CD4-positive, alpha-beta T cell treated with Interleukin-4 for 4 hours (primary cell): Measurements from ENCODE around the gene ADGRG2.

ENCODE experiments used
- DNase-seq: peaks from one replicate; pipeline ENCODE4 v3.0.0-alpha.2; 2020

ADGRG2 gene, protein sequence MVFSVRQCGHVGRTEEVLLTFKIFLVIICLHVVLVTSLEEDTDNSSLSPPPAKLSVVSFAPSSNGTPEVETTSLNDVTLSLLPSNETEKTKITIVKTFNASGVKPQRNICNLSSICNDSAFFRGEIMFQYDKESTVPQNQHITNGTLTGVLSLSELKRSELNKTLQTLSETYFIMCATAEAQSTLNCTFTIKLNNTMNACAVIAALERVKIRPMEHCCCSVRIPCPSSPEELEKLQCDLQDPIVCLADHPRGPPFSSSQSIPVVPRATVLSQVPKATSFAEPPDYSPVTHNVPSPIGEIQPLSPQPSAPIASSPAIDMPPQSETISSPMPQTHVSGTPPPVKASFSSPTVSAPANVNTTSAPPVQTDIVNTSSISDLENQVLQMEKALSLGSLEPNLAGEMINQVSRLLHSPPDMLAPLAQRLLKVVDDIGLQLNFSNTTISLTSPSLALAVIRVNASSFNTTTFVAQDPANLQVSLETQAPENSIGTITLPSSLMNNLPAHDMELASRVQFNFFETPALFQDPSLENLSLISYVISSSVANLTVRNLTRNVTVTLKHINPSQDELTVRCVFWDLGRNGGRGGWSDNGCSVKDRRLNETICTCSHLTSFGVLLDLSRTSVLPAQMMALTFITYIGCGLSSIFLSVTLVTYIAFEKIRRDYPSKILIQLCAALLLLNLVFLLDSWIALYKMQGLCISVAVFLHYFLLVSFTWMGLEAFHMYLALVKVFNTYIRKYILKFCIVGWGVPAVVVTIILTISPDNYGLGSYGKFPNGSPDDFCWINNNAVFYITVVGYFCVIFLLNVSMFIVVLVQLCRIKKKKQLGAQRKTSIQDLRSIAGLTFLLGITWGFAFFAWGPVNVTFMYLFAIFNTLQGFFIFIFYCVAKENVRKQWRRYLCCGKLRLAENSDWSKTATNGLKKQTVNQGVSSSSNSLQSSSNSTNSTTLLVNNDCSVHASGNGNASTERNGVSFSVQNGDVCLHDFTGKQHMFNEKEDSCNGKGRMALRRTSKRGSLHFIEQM

DNA sequence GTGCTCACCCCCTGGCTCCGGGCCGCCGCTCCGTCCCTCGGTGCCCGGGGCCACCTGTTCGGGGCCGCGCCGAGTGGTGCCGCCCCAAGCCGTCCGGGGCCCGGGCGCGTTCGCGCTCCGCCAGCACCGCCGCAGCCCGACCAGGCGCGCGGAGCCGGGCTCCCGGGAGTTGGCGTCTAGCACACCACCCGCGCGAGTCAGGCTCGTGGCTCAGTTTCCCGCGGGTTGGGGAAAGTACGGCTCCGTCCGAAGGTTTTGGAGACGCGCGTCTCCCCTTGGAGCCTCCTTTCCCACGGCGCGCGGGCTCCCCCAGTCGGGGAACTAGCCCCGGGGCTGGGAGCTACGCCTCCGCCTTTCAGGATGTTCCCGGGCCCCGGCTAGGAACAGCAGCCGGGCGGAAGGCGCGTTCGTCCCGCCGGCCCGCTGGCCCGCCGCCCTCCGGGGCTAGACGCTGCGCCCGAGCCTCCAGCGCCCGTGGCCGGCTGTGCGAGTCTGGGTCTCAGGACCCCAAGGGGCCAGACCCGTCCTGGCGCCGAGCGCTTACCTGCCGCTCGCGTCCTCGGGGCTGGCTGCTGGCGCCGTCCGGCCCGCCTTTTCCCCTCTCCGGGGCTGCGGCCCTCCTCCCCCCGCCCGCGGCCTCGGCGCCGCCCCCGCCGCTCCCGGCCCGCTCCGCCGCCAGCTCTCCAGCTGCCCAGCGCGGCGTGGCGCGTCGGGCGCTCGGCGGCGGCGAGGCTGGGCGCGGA is at the start of gene ADGRG2:
Gene ADGRG2 (minus strand): TSS at position 571 of the 743 bp plus-strand sequence. CDS start 53,634 bp downstream, outside the sequence.
- no peak for DNase-seq

DNA sequence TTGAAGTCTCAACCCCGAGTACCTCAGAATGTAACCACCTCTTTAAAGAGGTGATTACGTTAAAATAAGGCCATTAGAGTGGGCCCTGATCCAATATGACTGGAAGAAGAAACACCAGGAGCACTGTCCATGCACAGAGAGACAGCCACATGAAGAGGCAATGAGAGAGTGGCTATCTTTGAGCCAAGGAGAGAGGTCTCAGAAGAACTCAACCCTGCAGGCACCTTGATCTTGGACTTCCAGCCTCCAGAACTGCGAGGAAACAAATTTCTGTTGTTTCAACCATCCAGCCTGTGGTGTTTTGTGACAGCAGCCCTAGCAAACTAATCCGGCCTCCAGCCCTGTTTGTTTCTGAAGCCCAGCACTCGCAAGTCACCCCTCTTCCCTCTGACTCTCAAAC is 46.3 kb upstream of the ADGRG2 start:
- no peak for DNase-seq

DNA sequence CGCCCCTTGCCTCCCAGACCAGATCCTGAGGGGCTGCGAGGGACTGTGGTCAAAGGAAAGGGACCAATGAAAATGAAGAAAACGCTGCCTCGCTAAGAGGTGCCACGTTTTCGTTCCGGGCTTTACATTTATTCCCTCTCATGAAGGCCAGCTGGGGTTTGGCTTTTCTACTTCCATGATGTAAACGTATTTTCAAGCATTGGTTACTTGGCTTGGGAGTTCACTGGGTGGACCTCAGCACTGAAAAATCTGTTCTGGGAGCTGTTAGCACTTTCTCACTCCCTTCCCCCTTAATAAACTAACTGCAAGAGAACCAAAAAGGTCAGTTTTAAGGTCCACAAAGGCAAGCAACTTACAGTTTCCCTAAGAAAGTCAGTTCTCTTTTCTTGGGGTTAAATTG is 40.6 kb upstream of the ADGRG2 start:
- no peak for DNase-seq

DNA sequence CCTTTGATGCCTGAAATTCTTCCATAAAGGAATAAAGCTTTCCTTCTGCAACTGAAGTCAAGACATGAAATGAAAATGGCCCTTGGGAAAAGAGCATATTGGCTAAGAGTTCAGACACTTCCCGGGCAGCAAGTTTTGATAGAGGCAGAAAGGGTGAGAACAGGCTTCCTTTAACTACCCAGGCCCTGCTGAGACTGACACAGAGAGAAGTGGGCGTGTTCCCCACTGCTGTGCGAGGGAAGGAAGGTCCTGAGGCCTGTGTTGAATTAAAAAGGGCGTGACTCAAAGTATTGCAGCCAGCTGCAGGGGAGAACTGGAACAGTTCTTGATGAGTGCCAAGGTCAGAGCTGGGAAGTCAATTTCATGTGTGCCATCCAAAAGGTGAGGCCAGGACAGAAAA is 33.9 kb upstream of the ADGRG2 start:
- DNase-seq = no peak

DNA sequence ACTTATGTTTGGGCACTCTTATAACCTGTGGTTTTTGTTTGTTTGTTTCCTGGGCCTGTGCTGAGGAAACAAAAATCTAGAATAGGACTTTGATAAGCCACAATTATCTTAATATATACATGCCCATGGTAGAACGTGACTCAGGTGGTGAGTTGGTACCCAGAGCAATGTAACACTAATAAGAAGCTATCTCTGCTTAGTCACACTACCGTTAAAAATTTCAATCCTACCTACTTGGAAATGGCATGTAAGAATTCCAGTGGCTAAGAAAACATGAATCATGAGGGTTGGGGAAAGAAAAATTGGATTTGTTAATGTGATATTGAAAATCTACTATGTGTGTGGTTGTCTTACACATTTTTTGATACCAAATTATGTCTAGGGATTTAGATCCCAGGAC is 30.5 kb upstream of the ADGRG2 start:
- no peak for DNase-seq

DNA sequence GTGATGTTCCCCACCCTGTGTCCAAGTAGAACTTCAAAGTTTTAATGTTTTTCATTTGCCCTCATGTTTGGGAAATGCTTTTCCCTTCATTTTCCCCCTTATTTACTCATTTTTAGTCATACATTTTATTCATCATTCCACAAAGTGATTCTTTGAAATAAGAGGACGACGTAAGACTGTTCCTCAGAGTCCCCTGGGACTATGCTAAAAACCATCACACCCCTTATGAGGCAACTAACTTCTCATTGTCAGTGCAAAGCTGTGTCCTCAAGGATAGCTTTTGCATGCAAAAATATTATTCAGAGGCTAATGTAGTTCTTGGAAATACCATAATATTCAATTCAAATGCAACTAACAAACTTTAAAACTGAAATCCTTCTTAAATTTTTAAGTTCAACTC is 14.8 kb upstream of the ADGRG2 start:
- no peak for DNase-seq

DNA sequence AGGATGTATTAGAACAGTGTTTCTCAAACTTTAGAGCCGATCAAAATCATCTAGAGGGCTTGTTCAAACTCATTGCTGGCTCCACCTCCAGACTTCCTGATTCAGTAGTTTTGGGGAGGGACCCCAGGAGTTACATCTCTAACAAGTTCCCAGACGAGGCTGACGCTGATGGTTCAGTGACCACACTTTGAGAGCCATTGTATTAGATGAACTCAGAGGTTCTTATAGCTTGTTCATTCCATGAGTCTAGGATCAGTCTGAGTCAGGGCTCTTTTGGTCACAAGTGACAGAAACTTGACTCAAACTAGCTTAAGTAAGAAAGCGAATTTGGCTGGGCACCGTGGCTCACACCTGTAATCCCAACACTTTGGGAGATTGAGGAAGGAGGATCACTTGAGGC is 11.5 kb upstream of the ADGRG2 start:
- no peak for DNase-seq

DNA sequence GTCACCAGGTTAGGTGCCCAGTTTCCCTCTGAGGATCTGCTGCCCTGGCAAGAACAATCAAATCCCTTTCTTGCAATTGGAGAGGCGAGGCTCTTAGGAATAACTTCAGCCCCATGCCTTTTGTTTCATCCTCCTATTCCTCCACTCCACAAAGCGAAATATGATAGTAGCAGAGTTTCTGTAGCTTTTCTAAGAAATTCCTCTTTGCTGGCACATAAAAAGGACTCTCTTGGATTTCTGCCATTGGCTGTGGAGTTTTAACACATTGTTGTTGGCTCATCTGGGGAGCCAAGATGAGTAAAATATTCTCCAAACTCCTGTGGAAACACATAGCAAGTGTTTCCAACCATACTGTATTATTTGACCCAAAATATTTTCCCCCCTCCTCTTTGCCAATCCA is 11.0 kb upstream of the ADGRG2 start:
- DNase-seq = no peak

DNA sequence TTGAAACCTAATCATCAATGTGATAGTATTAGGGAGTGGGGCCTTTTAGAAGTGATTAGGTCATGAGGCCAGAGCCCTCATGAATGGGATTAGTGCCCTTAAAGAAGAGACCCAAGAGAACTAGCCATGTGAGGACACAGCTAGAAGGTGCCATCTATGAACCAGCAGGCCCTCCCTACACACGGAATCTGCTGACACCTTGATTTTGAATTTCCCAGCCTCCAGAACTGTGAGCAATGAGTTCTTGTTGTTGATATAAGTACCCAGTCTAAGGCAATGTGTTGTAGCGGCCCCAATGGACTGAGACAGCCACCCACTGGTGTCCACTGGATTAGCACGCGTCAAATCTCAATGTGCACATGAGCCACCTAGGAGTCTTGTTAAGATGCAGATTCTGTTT is 8.4 kb upstream of the ADGRG2 start:
- DNase-seq = no peak

DNA sequence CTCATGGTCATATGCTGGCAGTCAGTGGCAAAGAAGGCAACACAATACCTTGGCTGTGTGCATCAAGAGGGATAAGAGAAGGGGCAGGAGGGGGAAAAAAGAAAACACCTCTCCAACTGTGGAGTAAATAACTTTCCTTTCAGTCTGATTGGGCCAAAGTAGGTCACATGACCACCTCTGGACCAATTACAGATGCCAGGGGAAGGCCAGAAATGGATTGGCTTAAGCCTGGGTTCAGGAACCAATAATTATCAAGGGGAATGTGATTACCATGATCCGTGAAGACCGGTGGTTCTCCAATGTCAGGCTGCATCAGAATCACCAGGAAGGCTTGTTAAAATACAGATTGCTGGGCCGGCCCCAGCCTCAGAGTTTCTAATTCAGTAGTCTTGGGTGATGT is 7.4 kb upstream of the ADGRG2 start:
- DNase-seq = no peak

DNA sequence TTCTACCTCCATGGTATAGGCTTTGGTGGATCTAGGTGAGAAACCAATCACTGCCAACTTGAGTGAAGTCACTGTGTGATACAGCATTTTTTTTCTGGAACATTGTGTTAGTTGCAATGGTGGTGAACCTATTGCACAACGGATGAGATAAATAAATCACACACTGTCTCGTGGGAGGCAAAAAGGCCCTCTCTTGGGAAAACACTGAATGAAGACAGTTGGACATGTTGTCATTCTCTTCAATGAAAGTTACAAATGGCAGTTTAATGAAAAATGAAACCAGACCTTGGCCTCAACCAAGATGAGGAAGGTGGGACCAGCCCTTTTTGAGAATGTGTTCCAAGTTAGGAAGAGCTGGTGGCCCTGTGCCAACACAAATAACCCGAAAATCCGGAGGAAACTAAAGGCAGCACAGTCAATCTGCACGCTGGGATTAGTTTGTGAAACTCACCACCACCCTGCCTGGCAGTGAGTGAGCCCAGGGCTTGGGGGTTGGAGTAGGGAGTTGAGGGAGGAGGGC is 5.4 kb upstream of the ADGRG2 start:
- DNase-seq = no peak

DNA sequence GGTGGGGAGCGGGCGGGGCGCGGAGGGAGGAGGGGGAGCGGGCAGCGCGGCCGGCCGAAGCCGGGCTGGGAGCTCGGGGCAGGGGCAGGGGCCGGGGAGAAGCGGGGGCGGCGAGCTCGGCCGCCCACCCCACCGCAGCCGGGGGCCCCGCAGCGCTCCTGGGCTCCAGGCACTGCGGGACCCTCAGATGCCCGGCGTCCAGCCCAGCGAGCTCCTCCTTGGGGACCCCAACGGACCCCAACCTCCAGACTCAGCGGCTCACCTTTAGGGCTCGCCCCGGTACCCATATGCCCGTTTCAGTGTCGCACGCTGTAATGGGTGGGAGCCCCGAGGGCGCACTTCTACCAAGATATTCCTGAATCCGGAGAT is 357 bp upstream of the ADGRG2 start:
- DNase-seq = no peak

DNA sequence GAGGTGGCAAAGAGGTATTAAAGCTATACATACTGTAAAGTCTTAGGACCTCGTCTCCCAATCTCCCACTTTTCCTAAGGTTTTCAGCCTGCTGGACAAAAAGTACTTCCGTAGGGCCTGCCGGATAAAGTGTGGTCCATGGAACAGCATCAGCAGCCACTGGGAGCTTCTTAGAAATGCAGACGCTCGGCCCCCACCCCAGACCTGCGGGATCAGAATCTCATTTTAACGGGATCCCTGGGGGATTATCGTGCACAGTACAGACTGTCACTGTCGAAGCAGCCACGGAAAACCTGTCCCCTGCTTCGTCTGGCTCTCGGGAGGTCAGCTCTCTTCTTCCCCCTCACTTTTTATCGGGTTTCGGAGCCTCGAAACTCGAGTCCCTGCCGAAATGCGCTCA is 802 bp downstream of the ADGRG2 start:
- DNase-seq = no peak

DNA sequence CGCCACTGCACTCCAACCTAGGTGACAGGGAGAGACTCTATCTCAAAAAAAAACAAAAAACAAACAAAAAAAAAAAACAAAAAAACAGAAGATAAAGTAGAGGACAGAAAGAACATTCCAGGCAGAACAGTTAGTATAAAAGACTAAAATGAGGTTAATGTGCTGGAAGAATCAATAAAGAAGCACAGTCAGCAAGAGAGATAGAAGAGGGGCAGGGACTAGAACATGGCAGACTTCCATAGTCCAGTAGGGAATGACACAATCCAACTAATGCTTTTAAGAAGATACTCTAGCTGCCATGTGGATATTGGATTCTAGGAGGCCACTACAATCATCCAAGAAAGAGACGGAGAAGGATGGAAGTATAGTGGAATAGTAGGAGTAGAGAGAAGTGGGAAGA is 11.6 kb downstream of the ADGRG2 start:
- DNase-seq = no peak

DNA sequence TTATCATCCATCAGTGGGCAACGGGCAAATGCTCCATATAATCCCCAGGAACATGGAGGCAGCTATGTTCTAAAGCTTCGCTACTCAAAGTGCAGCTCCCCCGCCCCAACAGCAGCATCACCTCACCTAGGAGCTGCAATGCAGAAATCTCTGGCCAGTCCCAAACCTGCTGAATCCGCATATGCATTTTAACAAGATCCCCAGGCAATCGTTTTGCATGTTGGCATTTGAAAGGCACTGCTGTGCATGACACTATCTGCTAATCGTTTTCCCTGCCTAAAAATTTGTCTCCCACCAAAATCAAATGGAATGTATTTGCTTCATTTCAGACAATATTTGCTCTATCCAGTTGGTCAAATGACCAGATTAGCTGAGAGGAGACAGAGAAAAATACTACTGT is 15.2 kb downstream of the ADGRG2 start:
- no peak for DNase-seq

DNA sequence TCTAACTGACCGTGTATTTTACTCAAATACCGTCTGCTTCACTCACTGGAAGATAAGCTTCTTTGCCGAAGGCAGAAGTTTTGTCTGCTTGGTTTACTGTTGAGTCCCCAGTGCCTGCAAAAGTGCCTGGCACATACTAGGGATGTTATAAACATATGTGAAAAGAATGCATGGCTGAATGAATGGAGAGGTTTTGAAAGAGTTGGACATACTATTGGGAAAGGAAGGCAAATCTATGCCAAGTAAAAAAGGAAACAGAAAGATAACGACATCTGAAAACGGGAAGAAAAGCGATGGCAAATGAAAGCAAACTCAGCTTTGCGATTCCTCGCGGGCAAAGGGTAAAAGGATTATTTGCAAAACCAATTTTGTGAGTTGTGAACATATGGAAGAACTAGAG is 21.7 kb downstream of the ADGRG2 start:
- no peak for DNase-seq

DNA sequence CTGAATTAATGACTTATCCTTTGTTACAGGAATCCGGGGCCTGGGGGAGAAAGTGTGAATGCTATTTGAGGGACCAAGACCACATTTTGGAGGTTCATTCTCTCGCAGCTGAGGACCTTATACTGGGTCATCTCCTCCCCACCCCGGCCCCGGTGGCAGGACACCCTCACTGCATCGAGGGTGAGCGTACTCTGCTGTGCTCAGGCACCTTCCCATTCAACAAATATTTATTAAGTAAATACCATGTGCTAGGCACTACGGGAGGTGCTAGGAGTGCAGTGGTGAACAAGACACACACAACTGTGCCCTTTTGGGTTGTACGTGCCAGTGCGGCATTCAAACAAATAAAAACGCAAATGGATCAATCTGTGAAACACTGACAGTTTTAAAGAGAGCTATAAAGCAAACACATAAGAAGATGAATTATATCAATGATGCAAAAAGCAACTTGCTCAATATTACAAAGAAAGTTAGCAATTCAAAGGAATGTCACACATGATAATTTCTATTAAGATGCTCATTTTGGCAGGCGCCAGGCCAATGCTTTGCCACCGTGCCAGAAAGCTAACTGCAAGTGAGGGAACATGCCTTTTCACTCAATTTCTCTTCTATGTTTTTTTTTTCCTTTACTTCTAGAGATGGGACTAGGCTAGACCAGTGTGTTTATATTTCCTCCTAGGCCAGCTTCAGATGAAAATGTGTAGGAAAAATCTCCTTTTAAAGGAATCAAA is 24.6 kb downstream of the ADGRG2 start:
- no peak for DNase-seq

DNA sequence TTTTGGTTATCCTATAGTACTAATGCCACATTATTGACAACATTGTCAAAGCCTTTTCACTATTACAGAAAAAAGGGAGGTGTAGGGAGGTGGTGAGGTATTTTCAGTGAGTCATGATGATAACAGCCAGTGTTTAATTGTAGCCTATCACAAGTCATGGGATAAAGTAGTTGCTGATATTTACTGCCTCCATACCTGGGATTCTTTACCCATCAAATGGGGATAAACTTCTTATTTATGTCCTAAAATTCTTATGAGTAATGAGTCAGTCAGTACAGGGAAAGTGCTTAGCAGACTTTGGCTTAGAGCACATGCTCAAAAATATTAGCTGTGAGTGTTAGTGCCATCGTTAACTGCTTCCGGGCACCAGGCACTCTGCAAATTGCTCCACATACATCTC is 25.7 kb downstream of the ADGRG2 start:
- DNase-seq = no peak

DNA sequence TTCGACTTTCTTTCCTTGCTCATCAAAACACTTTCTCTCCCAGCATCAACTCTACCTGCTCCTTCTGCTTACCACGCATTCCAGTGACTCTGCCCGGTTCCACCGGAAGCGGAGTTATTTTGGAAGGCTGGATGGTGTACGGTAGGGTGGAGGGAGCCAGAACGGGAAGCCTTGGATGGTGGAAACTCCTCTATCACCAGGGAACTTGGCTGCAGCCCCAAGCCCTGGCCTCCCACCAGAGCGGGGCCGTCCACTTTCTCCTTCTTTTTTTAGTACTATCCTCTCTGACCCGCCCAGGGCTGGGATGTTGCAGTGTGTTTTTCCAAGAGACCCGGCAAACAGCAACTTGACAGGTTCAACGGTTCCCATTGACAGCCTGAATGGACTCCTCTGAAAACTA is 27.6 kb downstream of the ADGRG2 start:
- DNase-seq = no peak

DNA sequence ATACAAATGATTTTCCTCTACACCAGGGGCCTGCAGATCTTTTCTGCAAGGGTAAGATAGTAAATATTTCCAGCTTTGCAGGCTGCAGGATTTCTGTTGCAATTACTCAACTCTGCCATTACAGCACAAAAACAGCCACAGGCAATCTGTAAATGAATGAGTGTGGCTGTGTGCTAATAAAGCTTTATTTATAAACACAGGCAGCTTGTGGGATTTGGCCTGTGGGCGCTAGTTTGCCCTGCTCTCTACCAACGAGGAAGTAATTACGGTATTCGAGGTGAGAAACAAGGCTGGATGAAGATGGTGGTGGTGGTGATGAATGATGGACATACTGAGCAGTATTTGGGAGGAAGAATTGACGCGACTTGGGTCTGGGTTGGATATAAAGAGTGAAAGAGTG is 30.7 kb downstream of the ADGRG2 start:
- DNase-seq = no peak

DNA sequence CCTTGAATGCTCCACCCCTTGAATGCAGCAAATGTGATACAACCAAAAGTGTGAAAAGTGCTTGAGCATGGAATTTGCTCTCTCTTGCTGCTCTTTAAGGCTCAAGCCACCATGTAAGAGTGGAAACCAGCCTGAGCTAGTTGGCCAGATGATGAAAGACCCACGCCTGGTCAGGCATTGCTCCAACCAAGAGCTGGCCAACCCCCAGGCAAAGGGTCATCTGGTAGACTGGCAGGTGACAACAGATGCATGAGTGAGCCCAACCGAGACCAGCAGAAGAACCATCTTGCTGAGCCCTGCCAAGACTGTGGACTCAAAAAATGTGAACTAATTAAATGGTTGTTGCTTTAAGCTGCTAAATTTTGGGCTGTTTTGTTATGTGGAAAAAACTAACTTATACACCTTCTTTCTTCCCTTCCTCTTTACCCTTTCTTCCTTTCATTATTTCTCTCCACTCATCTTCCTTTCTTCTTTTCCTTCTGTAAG is 32.7 kb downstream of the ADGRG2 start:
- no peak for DNase-seq

DNA sequence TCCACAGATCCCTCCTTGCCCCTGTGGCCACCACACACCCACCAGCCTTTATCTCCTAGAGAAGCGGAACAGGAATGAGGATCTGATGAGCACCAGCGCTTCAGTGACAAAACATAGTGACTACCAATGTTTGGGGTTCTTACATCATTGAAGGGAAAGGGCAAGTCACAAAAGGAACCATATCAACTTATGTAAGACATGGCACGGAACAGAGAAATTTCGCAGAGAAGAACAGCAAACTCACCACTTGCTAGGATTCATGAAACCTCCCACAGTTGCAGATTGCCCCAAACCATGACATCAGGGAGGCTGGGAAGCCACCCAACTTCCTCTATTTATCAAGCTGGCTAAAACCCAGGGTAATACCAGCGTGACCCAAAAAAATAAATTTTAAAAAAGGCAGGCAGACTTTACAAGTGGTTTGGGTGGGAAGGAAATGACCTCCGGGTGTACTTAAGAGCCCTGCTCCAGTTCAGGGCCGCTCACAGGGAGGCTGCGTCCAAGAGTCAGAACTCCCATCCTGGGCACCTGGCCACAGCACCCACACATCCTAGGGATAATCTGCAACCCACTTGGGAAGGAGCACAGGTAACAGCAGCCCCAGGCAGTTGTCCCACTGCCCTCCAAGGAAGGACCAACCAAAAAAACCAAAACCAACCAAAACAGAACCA is 36.0 kb downstream of the ADGRG2 start:
- no peak for DNase-seq
